ENCODE data around the gene FBLN1. TPM values are rescaled to one million over a fixed set of nuclear protein-coding genes. Genes with fewer than 3 reads are reported as not detected.

The FBLN1 gene
- polyA plus RNA-seq, 1 of the 3 experiments (the other 2 are of a cell fraction): 147 TPM

DNA sequence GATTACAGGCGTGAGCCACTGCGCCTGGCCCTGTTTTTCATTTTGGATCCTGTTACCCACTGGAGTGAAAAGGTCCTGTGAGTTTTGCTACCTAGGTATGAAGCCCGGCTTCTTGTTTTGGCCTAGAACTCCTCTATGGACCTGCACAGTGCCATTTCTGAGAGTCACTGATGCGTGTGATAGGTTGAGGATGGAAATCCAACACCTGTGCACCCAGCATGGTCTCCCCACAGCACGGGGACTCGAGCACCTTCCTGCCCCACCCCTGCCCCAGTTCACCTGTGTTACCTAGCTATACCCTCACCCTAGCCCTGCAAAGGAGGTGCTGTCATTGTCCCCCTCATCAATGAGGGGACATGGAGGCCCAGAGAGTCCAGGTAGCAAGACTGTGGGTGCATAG lies 5.1 kb downstream of the FBLN1 start:
- H3K9ac ChIP-seq: no peak overlapping the region
- H3K4me3 ChIP-seq (ENCODE audit: low read depth in 2 of 2, low read length in 1 of 2): no peak overlapping the region
- no peak overlapping the region for H3K27ac ChIP-seq (ENCODE audit: low read depth in 2 of 2, low read length in 1 of 2)
- ChIA-PET POLR2A (no interaction called here), CTCF (interaction anchor here (4.9 kb wide), 1 partner anchor 46 kb away, joined by 23 read pairs; no protein-coding TSS in a partner anchor)
- H3K9me2 ChIP-seq: no peaks in the 10 kb centered on the region
- TF ChIP-seq ELF1 (IDR thresholded peaks at IDR 0.05) (no peak), MXI1 (IDR thresholded peaks at IDR 0.05; ENCODE audit: low read depth, low read length) (no peak), MAX (IDR thresholded peaks at IDR 0.05; ENCODE audit: low read depth) (no peak)
- no peak overlapping the region for H3K4me2 ChIP-seq
- H3K27me3 ChIP-seq (ENCODE audit: insufficient read depth): no peaks in the 10 kb centered on the region
- H3K79me2 ChIP-seq (ENCODE audit: insufficient read depth): peaks cover 83% of the 10 kb centered on the region
- no peak for DNase-seq
- 98% methylated on average over 6 of the region's 6 CpGs for WGBS (ENCODE audit: low lambda C conversion rate)
- H2AFZ ChIP-seq (ENCODE audit: low read depth): no peak overlapping the region
- H3K9me3 ChIP-seq: no peaks in the 10 kb centered on the region
- no peaks in the 10 kb centered on the region for H4K20me1 ChIP-seq (ENCODE audit: insufficient read depth)
- peaks cover 22 to 47% of the 10 kb centered on the region in 2 experiments; a peak in 3 of 4 replicates for H3K4me1 ChIP-seq (ENCODE audit: control insufficient read depth in 1 of 2, insufficient read depth in 2 of 2, low read depth in 1 of 2, low read length in 1 of 2)
- H3F3A ChIP-seq (replicated peaks; ENCODE audit: insufficient read depth): peaks cover 3% of the 10 kb centered on the region
- no peaks in the 10 kb centered on the region for H3K36me3 ChIP-seq (replicated peaks in 1 of 2; ENCODE audit: control insufficient read depth in 1 of 2, insufficient read depth in 2 of 2, low read length in 1 of 2)

DNA sequence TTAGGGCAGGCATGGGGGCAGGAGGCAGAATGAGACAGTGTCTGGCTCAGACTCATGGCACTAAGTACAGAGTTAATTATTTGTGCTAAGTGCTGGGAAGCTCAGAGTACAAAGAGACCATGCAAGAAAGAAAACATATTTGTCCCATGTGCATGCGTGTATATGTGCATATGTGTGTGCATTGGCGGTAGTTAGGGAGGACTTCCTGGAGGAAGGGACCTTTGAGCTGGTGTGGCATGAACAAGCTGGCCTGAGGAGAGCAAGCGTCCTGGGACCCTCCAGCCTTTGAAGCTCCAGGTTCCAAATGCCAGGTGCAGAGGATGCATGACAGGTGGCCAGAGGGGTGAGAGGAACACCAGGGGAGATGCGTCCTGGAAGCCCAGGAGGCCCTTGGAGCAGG lies 6.1 kb downstream of the FBLN1 start:
- TF ChIP-seq CHD2 (IDR thresholded peaks at IDR 0.05; ENCODE audit: low read length, partially characterized antibody) (no peak), GATA2 (CRISPR knock-in tag; IDR thresholded peaks at IDR 0.05) (no peak), POLR2AphosphoS5 (IDR thresholded peaks at IDR 0.05; ENCODE audit: low read depth, low read length) (no peak), FOSL2 (IDR thresholded peaks at IDR 0.05; ENCODE audit: borderline replicate concordance, low read depth) (no peak), FOXM1 (IDR thresholded peaks at IDR 0.05; ENCODE audit: low read depth) (no peak), TCF12 (IDR thresholded peaks at IDR 0.05) (no peak), MAX (IDR thresholded peaks at IDR 0.05; ENCODE audit: low read depth) (no peak)
- TF ChIP-seq, protein P1, sequence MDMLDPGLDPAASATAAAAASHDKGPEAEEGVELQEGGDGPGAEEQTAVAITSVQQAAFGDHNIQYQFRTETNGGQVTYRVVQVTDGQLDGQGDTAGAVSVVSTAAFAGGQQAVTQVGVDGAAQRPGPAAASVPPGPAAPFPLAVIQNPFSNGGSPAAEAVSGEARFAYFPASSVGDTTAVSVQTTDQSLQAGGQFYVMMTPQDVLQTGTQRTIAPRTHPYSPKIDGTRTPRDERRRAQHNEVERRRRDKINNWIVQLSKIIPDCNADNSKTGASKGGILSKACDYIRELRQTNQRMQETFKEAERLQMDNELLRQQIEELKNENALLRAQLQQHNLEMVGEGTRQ (IDR thresholded peaks at IDR 0.05; ENCODE audit: borderline replicate concordance, low read depth, low read length): no peak
- TF ChIP-seq, protein P2, sequence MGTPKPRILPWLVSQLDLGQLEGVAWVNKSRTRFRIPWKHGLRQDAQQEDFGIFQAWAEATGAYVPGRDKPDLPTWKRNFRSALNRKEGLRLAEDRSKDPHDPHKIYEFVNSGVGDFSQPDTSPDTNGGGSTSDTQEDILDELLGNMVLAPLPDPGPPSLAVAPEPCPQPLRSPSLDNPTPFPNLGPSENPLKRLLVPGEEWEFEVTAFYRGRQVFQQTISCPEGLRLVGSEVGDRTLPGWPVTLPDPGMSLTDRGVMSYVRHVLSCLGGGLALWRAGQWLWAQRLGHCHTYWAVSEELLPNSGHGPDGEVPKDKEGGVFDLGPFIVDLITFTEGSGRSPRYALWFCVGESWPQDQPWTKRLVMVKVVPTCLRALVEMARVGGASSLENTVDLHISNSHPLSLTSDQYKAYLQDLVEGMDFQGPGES (IDR thresholded peaks at IDR 0.05; ENCODE audit: low read depth, low read length): no peak
- TF ChIP-seq, protein P3, sequence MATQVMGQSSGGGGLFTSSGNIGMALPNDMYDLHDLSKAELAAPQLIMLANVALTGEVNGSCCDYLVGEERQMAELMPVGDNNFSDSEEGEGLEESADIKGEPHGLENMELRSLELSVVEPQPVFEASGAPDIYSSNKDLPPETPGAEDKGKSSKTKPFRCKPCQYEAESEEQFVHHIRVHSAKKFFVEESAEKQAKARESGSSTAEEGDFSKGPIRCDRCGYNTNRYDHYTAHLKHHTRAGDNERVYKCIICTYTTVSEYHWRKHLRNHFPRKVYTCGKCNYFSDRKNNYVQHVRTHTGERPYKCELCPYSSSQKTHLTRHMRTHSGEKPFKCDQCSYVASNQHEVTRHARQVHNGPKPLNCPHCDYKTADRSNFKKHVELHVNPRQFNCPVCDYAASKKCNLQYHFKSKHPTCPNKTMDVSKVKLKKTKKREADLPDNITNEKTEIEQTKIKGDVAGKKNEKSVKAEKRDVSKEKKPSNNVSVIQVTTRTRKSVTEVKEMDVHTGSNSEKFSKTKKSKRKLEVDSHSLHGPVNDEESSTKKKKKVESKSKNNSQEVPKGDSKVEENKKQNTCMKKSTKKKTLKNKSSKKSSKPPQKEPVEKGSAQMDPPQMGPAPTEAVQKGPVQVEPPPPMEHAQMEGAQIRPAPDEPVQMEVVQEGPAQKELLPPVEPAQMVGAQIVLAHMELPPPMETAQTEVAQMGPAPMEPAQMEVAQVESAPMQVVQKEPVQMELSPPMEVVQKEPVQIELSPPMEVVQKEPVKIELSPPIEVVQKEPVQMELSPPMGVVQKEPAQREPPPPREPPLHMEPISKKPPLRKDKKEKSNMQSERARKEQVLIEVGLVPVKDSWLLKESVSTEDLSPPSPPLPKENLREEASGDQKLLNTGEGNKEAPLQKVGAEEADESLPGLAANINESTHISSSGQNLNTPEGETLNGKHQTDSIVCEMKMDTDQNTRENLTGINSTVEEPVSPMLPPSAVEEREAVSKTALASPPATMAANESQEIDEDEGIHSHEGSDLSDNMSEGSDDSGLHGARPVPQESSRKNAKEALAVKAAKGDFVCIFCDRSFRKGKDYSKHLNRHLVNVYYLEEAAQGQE (IDR thresholded peaks at IDR 0.05; ENCODE audit: low read depth, low read length): no peak

More for the DNA sequence above, 6.1 kb downstream of the FBLN1 start:
- 100% methylated on average over 4 of the region's 4 CpGs for WGBS (ENCODE audit: low lambda C conversion rate)
- no peaks in the 10 kb centered on the region for H4K20me1 ChIP-seq (ENCODE audit: insufficient read depth)
- H2AFZ ChIP-seq (ENCODE audit: low read depth): no peak overlapping the region
- peaks cover 3% of the 10 kb centered on the region for H3F3A ChIP-seq (replicated peaks; ENCODE audit: insufficient read depth)
- H3K9me3 ChIP-seq: no peaks in the 10 kb centered on the region
- no peaks in the 10 kb centered on the region for H3K9me2 ChIP-seq
- POLR2A ChIA-PET: no interaction called here
- H3K4me2 ChIP-seq: no peak overlapping the region
- no peak overlapping the region; a peak in 1 of 4 replicates for H3K27ac ChIP-seq (ENCODE audit: low read depth in 2 of 2, low read length in 1 of 2)
- H3K36me3 ChIP-seq (replicated peaks in 1 of 2; ENCODE audit: control insufficient read depth in 1 of 2, insufficient read depth in 2 of 2, low read length in 1 of 2): no peaks in the 10 kb centered on the region
- peaks cover 84% of the 10 kb centered on the region for H3K79me2 ChIP-seq (ENCODE audit: insufficient read depth)
- H3K4me1 ChIP-seq (ENCODE audit: control insufficient read depth in 1 of 2, insufficient read depth in 2 of 2, low read depth in 1 of 2, low read length in 1 of 2): peaks cover 19 to 41% of the 10 kb centered on the region in 2 experiments; a peak in 3 of 4 replicates
- no peak overlapping the region for H3K9ac ChIP-seq
- H3K4me3 ChIP-seq (ENCODE audit: low read depth in 2 of 2, low read length in 1 of 2): no peak overlapping the region
- DNase-seq: no peak
- no peaks in the 10 kb centered on the region for H3K27me3 ChIP-seq (ENCODE audit: insufficient read depth)
- CTCF ChIA-PET: interaction anchor here (0.5 to 4.9 kb wide), 2 partner anchors 10 to 45 kb away, joined by 3 to 23 read pairs; no protein-coding TSS in a partner anchor
